TTC549 (cell line): ENCODE results near the gene PALB2.

ENCODE experiments used
- FAIRE-seq: peaks from 2 replicates; lab custom pipeline; 2012; peaks lifted over from hg19 to GRCh38; lab: Jason Lieb, UNC

The PALB2 gene

GRCh38 chr16:23581764-23582163 lies 59.3 kb downstream of the PALB2 start:
- no peak for FAIRE-seq

- no peak for FAIRE-seq
Measured at GRCh38 chr16:23580391-23580790, 60.7 kb downstream of the PALB2 start.

DNA sequence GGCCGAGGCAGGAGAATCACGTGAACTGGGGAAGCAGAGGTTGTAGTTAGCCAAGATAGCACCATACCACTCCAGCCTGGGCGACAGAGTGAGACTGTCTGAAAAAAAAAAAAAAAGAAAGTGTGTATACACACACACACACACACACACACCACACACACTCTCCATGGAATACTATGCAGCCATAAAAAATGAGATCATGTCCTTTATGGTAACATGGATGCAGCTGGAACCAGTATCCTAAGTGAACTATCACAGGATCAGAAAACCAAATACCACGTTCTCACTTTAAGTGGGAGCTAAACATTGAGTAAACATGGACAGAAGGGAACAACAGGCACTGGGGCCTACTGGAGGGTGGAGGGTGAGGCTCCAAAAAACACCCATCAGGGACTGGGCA lies 61.7 kb downstream of the PALB2 start:
- FAIRE-seq, result no peak

GRCh38 chr16:23578101-23578830 lies 62.8 kb downstream of the PALB2 start:
- FAIRE-seq, result no peak

DNA sequence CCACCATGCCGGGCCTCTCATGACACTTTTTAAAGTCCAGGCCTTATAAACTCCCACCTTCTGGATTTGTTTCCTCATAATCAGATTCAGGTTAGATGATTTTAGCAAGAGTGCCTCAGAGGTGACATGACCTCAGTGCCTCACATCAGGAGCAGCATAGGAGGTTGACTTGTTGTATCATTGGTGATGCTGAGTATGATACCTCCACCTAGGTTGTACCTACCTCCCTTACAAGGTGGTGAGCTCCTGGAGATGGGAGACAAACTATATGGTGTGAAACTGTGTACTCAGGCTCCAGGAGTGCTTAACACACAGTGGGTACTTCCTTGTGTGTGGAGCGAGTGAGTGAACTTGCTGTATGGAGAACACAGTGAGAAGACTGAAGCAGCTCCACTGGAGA lies 63.6 kb downstream of the PALB2 start:
- FAIRE-seq, result no peak

- FAIRE-seq, result peak; percentile 52
Measured at GRCh38 chr16:23575834-23576233, 65.3 kb downstream of the PALB2 start.

GRCh38 chr16:23573817-23574216 lies 67.3 kb downstream of the PALB2 start:
- FAIRE-seq, result no peak

DNA sequence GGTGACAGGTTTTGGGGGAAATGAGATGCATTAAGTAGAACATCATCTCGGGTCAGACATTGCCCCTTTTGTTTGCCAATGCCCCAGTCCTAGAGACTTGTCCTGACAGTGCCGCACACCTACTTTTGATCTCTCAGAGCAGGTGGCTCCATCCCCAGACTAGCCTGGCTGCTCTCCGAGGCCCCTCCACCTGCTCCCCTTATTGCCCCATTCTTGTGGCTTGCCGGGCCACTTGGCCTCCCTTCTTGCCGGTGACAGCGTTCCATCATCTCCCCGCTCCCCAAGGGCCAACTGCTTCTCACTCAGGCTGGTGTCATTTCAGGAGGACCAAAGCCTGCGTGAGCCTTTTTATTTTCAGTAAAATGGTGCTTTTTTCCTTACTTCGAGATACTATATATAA lies 68.7 kb downstream of the PALB2 start:
- FAIRE-seq, result no peak

DNA sequence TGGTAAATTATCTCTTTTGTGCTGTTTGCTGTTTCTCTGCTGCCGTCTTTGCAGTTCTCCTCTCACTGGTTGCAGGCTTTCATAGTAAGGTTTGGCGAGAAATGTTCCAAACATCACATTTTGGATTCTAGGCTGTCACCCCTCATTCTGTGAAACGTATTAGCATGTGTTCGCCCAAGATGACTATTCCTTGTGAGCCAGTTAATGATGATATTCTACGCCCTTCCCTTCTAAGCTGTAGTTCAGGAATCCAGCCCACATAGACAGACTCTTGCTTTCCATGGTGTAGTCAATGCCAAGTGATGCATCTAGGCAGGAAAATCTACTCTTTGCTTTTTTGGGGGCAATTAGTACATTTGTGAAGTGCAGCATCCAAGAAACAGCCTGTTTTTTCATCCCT lies 69.2 kb downstream of the PALB2 start:
- no peak for FAIRE-seq

GRCh38 chr16:23570992-23571632 lies 70.0 kb downstream of the PALB2 start:
- FAIRE-seq, result no peak

GRCh38 chr16:23567602-23568001 lies 73.5 kb downstream of the PALB2 start:
- FAIRE-seq, result no peak

GRCh38 chr16:23566724-23567123 lies 74.4 kb downstream of the PALB2 start:
- FAIRE-seq, result no peak

GRCh38 chr16:23564575-23565363 lies 76.3 kb downstream of the PALB2 start:
- no peak for FAIRE-seq

GRCh38 chr16:23563186-23563585 lies 77.9 kb downstream of the PALB2 start:
- no peak for FAIRE-seq

DNA sequence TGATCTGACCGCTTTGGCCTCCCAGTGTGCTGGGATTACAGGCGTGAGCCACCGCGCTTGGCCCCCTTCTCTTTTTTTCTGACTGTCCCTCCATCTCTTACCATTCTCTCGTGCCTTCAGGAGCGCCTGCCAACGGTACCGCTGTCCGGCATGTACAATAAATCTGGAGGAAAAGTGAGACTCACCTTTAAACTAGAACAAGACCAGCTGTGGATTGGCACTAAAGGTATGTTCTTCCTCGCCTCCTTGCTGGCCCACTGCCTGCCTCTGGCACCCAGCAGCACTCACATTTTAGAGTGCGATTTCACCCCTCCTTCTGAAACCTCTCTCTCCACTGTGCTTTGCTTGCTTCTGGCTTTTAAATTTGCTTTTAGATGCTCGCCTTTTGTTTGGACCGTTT lies 78.6 kb downstream of the PALB2 start:
- FAIRE-seq, result no peak

DNA sequence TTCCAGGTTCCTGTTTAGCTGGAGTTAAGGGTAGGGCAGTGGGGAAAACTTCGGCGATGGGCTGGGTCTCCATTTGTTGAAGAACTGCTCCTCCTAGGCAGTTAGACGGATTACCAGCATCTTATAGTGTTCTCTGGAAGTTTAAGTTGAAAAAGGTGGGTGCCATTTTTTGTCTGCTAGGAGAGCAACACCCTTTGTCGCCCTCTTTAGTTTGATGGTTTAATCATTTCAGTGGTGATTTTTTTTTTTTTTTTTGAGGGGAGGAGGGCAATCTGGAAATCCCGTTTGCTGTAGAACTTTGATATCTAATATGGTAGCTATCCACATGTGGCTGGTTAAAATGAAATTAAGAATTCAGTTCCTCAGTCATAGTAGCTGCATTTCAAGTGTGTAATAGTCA lies 79.5 kb downstream of the PALB2 start:
- FAIRE-seq, result no peak

GRCh38 chr16:23557779-23558702 lies 83.1 kb downstream of the PALB2 start:
- FAIRE-seq, result no peak

DNA sequence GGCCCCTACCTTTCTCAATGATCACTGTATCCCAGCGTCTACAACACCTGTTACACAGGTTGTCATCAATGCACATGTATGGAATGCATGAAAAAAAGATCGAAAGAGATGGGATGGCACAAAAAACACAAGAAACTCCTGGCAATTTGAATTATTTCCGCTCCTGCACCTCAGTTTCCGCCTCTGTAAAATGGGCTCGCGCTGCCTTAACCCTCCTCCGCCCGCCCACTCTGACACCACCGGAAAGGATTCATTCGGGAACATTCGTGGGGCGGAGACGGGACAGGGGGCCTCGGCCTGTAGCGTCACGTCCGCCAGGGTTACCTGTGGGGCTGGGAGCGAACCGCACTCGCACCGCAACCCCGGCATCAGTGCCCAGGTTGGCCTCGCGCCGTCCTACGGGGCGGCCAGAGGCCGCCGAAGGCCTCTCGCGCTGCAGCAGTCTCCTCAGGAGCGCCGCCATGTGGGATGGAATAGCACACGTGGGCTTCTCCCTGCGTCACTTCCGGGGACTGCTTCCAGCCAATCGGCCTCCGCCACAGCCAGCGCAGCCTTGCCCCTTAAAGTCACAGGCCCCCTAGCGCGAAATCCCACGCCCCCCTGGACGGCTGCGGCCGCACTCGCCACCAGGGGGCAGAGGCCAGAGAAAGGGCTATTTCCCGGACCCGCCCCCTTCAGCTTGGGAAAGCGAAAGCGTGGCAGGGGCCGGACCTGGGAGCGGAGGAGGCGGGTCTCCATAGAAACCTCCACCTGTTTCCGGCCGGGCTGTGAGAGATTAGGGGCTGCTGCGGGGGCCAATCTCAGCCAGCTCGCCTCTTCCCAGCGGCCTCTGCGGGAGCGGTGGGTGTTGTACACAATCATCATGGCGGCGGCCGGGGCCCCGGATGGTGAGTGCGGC lies 84.0 kb downstream of the PALB2 start, which contains the start of the genes EARS2 and UBFD1:
EARS2 (minus strand) TSS at position 470 of the 898 bp plus-strand sequence; CDS start at position 463, 7 bp downstream.
UBFD1 (plus strand) TSS at position 847 of the 898 bp plus-strand sequence; CDS start at position 863, 16 bp downstream.
- FAIRE-seq, result peak; percentile 81

- no peak for FAIRE-seq
Measured at GRCh38 chr16:23554536-23554935, 86.6 kb downstream of the PALB2 start.
